HepG2 (cell line): ENCODE data around the gene RNASE4. TPM values are rescaled to one million over a fixed set of nuclear protein-coding genes. Genes with fewer than 3 reads are reported as not detected.

ENCODE experiments used
- ARHGAP35 ChIP-seq: sonication (generic); formaldehyde crosslinking; IDR thresholded peaks from 2 replicates; pipeline ENCODE4 v1.9.0; 2022; ENCODE audit warnings: mild to moderate bottlenecking, inconsistent platforms, moderate library complexity, missing genetic modification reagents, borderline replicate concordance
- ATRX ChIP-seq: sonication (generic); formaldehyde crosslinking; IDR thresholded peaks from 2 replicates; pipeline ENCODE4 v1.4.0; 2020; ENCODE audit warnings: missing genetic modification reagents, borderline replicate concordance
- DNMT3B ChIP-seq: conservative IDR thresholded peaks from 2 replicates; pipeline ENCODE4 v1.6.1; 2016; ENCODE audit warnings: missing biosample characterization, control low read depth
- HMGA1 ChIP-seq: sonication (generic); formaldehyde crosslinking; conservative IDR thresholded peaks from 2 replicates; pipeline ENCODE4 v1.4.0; 2020; ENCODE audit warnings: missing genetic modification reagents
- HOXA3 ChIP-seq: sonication (generic); formaldehyde crosslinking; IDR thresholded peaks from 2 replicates; pipeline ENCODE4 v1.5.0; 2020; ENCODE audit warnings: missing genetic modification reagents
- JDP2 ChIP-seq: sonication (generic); formaldehyde crosslinking; IDR thresholded peaks from 2 replicates; pipeline ENCODE4 v1.8.1; 2022; ENCODE audit warnings: missing genetic modification reagents, borderline replicate concordance
- PAXIP1 ChIP-seq: sonication (generic); formaldehyde crosslinking; conservative IDR thresholded peaks from 2 replicates; pipeline ENCODE4 v1.4.0; 2020; ENCODE audit warnings: mild to moderate bottlenecking, missing genetic modification reagents, moderate library complexity
- PTBP1 ChIP-seq: fragments of 200-400 bp; formaldehyde crosslinking; IDR thresholded peaks from 2 replicates; pipeline ENCODE4 v1.6.1; 2018; ENCODE audit warnings: low read length, low read depth; ENCODE audit not compliant: poor library complexity, severe bottlenecking
- SKIL ChIP-seq: sonication (generic); formaldehyde crosslinking; IDR thresholded peaks from 2 replicates; pipeline ENCODE4 v1.8.0; 2022; ENCODE audit warnings: missing genetic modification reagents, mild to moderate bottlenecking, moderate library complexity, borderline replicate concordance
- ZNF12 ChIP-seq: sonication (generic); formaldehyde crosslinking; IDR thresholded peaks from 2 replicates; pipeline ENCODE4 v1.5.0; 2020; ENCODE audit warnings: missing genetic modification reagents
- ZNF431 ChIP-seq: sonication (generic); formaldehyde crosslinking; IDR thresholded peaks from 2 replicates; pipeline ENCODE4 v1.9.0; 2022; ENCODE audit warnings: missing genetic modification reagents, low read depth, mild to moderate bottlenecking, borderline replicate concordance
- ZNF513 ChIP-seq: sonication (generic); formaldehyde crosslinking; conservative IDR thresholded peaks from 2 replicates; pipeline ENCODE4 v1.5.0; 2020; ENCODE audit warnings: missing genetic modification reagents
- ZNF547 ChIP-seq: sonication (generic); formaldehyde crosslinking; IDR thresholded peaks from 2 replicates; pipeline ENCODE4 v1.5.1; 2020; ENCODE audit warnings: mild to moderate bottlenecking, missing genetic modification reagents
- ZNF564 ChIP-seq: sonication (generic); formaldehyde crosslinking; IDR thresholded peaks from 2 replicates; pipeline ENCODE4 v1.8.1; 2023; ENCODE audit warnings: mild to moderate bottlenecking, missing genetic modification reagents
- ZNF749 ChIP-seq: sonication (generic); formaldehyde crosslinking; IDR thresholded peaks from 2 replicates; pipeline ENCODE4 v1.8.0; 2022; ENCODE audit warnings: mild to moderate bottlenecking, missing genetic modification reagents, moderate library complexity, borderline replicate concordance
- polyA plus RNA-seq, 8 experiments: library from polyadenylated mRNA; depleted of rRNA in 3 of 8; stranded (reverse) in 7 of 8; unstranded in 1 of 8; fragments of >200 nt; fragmentation: Illumina TruSeq in 4 of 8; extraction: Trizol in 4 of 8; gene quantifications; 2 replicates each; pipeline versions ENCODE4 v1.2.1 to v1.2.3, GENCODE V29; 2011 to 2016; ENCODE audit warnings: low read depth in 4 of 8, missing spikeins in 1 of 8, mixed read lengths in 1 of 8; ENCODE audit not compliant: insufficient read depth in 1 of 8
- total RNA-seq, 5 experiments: library from RNA; depleted of rRNA; stranded (reverse); fragments of >200 nt; fragmentation: Illumina TruSeq; extraction: Trizol; gene quantifications; 2 replicates each; pipeline ENCODE4 v1.2.3, GENCODE V29; 2016; ENCODE audit warnings: low read depth in 1 of 5
- TF ChIP-seq, protein P1 (sequence below): sonication (generic); formaldehyde crosslinking; conservative IDR thresholded peaks from 2 replicates; pipeline ENCODE4 v1.8.0; 2022; ENCODE audit warnings: missing genetic modification reagents

RNASE4 gene
- total and polyA plus RNA-seq, 2 of the 13 experiments (the other 11 are each of a cell fraction or from before 2014, with no cell fraction given): 109 to 983 TPM

DNA sequence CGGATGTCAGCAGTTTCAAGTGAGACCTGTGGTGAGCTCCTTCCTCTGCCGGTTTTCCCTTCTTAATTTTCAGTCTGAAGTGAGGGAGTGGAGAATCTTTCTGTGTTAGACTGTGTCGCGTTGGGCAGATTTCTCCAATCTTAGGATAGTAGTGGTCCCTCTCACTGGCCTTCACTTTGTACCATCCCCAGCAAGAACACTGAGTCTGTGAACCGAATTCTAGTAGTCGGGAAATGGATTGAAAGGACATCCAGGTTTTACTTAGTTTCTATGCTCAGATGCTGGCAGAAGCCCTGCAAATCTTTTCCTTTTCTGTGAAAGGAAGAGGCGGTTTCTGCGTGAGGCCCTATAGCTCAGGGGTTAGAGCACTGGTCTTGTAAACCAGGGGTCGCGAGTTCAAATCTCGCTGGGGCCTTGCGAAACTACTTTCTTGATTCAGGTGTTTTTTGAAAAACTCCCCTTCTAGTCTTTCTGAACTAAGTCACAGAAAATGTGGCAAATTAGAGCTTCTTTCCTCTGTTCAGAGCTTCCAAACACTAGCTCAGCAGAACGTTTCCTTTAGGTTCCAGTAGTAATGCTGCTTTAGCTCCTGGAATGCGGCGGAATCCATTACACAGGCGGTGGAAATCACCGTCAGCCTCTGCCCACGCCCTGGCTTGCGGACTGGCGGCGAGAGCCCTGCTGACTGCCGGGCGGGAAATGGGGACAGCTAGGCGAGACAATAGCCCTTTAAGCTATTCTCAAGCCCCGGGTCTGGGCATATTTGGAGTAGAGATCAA, 2.8 kb upstream of the RNASE4 start (continued):
- TF ChIP-seq HMGA1 (CRISPR knock-in tag) (no peak), ZNF12 (CRISPR knock-in tag) (peak; percentile 42; the same call in 1 of the 2 replicates), ZNF749 (CRISPR knock-in tag) (peak; percentile 90; the same call in 1 of the 2 replicates), ZNF431 (no peak; the same call in 1 of the 2 replicates), ZNF547 (CRISPR knock-in tag) (no peak), PTBP1 (no peak), ZNF564 (CRISPR knock-in tag) (peak; percentile 83; the same call in 1 of the 2 replicates), DNMT3B (peak; percentile 81; the same call in 1 of the 2 replicates), HOXA3 (CRISPR knock-in tag) (peak; percentile 82), ARHGAP35 (CRISPR knock-in tag) (no peak), ZNF513 (CRISPR knock-in tag) (no peak), ATRX (no peak), JDP2 (CRISPR knock-in tag) (no peak), SKIL (no peak), PAXIP1 (CRISPR knock-in tag) (peak; percentile 45; the same call in 1 of the 2 replicates)
- TF ChIP-seq, protein P1, sequence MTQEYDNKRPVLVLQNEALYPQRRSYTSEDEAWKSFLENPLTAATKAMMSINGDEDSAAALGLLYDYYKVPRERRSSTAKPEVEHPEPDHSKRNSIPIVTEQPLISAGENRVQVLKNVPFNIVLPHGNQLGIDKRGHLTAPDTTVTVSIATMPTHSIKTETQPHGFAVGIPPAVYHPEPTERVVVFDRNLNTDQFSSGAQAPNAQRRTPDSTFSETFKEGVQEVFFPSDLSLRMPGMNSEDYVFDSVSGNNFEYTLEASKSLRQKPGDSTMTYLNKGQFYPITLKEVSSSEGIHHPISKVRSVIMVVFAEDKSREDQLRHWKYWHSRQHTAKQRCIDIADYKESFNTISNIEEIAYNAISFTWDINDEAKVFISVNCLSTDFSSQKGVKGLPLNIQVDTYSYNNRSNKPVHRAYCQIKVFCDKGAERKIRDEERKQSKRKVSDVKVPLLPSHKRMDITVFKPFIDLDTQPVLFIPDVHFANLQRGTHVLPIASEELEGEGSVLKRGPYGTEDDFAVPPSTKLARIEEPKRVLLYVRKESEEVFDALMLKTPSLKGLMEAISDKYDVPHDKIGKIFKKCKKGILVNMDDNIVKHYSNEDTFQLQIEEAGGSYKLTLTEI (CRISPR knock-in tag): no peak
